Measurements from ENCODE around the gene ANO8.

DNA sequence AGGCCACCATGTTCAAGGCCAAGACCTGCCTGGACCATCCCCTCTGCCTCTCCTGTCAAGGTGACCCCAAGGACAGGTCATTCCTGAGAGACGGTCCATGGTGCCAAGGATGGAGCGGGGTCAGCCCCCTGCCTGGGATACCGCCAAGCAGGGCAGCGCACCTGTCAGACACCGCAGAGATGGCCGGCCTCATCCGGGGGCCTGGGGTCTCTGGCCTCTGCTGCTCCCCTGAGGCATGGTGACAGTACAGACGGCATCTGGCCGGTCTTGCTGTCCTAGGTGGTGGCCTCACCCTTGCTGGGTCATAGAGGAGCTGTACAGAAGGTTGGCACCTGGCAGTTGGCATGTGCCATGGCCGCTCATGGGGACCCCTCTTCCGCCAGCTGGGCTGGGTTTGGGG is 14.2 kb downstream of the ANO8 start:
- TF ChIP-seq POLR2A (IDR thresholded peaks at IDR 0.05; ENCODE audit: low read depth, low read length), result no peak
- TF ChIP-seq POLR2AphosphoS5 (IDR thresholded peaks at IDR 0.05; ENCODE audit: low read depth, low read length), result no peak
- TF ChIP-seq TAF1 (IDR thresholded peaks at IDR 0.05; ENCODE audit: low read depth, low read length), result no peak
- no peak for TF ChIP-seq SPI1 (IDR thresholded peaks at IDR 0.05; ENCODE audit: low read depth, low read length)
